ENCODE results near the gene FBXO7.
"Not testable (repeated sequence)": the region's sequence is repeated elsewhere in the genome, so short reads cannot be mapped to it uniquely, and the experiment has no call there.

Gene FBXO7

DNA sequence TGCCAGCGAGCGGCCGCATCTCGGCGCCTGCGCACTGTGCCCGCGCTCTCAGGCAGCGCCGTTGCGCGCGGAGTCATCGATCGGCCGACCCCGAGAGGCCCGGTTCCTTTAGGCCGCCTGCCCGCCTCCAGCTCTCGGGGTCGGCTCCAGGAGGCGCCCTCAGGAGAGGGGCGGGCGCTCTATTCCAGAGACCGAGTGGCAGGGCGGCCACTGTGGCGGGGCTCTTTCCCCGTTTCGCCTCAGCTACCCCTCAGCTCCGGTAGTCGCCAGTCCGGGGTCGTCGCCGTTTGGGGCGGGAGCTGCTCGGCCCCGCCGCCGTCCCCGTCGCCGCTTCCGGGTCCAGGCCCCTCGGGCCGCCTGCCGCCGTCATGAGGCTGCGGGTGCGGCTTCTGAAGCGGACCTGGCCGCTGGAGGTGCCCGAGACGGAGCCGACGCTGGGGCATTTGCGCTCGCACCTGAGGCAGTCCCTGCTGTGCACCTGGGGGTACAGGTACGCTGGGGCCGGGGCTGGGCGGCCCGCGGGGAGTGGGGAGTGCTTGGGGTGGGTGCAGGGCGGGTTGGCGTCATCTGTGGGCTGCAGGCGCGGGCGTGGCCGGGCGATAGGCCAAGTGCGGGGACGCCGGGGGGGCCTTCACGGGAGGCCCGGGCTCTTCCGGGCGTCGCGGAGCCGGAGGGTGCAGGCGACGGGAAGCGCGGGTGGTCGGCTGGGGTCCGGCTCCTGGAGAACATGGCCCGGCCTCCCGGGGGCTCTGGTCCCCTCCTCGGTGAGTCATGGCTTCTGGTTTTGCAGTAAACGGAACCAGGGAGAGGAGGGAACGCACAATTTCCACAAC, at the start of gene FBXO7:
Gene FBXO7, plus strand, starts transcription at position 177 of the 833 bp plus-strand sequence. Its CDS starts 192 bp downstream, at position 369.
- DNase-seq (ENCODE audit: low read depth in 2 of 2), result peak; percentile 71

DNA sequence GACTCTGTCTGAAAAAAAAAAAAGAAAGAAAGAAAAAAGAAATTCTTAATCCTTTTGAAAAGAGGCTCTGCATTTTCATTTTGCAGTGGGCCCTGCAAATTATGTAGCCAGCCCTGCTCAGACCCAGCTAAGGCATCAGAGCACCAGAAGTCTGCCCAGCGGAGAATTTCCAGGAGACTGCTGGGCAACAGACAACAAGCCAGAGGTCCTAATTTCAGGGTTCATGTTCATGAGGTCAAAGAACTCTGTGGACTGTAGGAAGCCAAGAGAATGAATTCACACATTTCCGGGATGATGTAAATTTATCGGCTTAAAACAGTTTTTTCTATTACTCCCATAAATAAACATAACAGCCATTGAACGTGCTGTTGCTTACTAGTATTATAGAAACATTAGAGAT, 47.7 kb upstream of the FBXO7 start:
- DNase-seq (ENCODE audit: low read depth in 2 of 2), result no peak

DNA sequence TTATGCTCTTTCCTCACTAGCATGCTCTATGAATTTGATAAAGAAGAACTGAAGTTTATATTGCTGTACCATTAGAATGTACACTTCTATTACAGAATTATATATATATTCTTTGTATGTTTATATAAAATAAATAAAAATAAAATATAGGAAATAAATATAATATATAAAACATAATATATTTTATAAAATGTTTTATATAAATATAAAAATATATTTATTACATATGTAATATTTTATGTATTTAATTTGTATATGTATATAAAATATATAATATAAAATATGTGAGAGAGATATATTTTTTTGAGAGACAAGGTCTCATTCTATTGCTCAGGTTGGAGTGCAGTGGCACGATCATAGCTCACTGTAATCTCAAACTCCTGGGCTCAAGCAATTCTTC, 44.3 kb upstream of the FBXO7 start:
- no peak for DNase-seq (ENCODE audit: low read depth in 2 of 2)

DNA sequence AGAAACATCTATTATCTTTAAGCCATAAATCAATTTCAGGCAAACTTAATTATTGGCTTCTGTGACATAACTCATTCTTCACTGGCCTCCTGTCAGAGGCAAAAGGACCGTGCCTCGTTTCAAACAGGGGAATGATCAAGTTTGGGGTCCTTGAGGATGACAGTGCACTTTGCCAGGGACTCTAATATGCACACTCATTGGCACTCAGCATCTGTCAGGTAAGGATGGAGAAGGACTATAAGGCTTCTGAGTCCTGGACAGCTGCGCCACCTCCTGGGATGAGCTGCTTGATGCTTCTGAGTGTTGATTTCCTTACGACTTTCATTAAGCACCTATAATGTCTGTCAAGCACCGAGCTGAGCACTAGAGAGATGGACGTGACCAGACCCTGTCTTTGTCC, 30.5 kb upstream of the FBXO7 start:
- no peak for DNase-seq (ENCODE audit: low read depth in 2 of 2)

- DNase-seq (ENCODE audit: low read depth in 2 of 2), result no peak
Observed at GRCh38 chr22:32446321-32446720, 28.3 kb upstream of the FBXO7 start.

GRCh38 chr22:32448980-32449379, 25.6 kb upstream of the FBXO7 start:
- no peak for DNase-seq (ENCODE audit: low read depth in 2 of 2)

- no peak for DNase-seq (ENCODE audit: low read depth in 2 of 2)
Observed at GRCh38 chr22:32457031-32457430, 17.6 kb upstream of the FBXO7 start.

DNA sequence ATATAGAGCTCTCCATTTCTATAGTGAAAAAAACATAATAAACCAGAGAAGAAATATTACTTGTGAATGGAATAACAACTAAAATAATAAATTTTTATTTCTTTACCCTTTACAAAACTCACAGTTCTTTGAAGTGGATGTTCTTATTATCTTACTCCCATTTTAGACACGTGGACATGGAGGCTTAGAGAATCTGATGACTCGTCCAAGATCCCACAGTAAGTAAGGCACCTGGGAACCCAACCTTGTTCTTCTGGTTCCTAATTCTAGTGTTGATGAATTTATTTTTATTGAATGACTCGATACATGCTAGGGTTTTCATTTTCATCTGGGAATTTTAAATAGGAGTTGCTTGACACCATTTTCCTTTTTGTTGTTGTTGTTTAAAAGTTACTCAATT, 12.2 kb upstream of the FBXO7 start:
- no peak for DNase-seq (ENCODE audit: low read depth in 2 of 2)

DNA sequence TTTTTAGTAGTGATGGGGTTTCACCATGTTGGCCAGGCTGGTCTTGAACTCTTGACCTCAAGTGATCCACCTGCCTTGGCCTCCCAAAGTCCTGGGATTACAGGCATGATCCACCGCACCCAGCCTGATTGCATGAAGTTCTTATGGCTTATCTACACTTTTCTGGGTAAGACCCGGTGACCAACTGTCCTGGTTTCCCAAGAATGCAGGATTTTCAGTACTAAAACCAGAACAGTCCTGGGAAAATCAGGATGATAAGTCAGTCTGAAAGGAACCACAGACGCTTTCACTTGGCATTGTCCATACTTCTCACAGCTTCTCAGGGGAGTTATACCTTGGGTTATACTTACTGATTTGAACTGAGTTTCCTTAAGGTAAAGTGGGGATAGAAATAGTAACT, 8.9 kb upstream of the FBXO7 start:
- no peak for DNase-seq (ENCODE audit: low read depth in 2 of 2)

DNA sequence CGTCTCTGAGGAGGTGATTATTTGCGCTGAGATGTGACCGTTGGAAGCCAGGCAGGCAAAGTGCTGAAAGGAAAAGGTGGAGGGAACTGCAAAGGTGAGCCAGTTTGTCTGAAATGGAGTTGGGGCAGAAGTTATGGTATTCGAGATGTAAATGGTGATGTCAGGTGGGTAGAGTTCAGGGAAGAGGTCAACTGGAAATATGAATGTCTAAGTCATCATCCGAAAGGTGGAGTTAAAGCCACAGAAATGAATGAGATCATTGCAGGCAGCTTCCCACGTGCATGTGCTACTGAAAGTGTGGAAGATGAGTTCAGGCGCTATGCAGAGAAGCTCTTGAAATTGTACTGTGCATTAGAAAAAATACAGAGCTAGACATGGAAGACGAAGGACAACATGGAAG, 8.1 kb upstream of the FBXO7 start:
- DNase-seq (ENCODE audit: low read depth in 2 of 2), result no peak

GRCh38 chr22:32469799-32470212, 4.8 kb upstream of the FBXO7 start:
- no peak for DNase-seq (ENCODE audit: low read depth in 2 of 2)

DNA sequence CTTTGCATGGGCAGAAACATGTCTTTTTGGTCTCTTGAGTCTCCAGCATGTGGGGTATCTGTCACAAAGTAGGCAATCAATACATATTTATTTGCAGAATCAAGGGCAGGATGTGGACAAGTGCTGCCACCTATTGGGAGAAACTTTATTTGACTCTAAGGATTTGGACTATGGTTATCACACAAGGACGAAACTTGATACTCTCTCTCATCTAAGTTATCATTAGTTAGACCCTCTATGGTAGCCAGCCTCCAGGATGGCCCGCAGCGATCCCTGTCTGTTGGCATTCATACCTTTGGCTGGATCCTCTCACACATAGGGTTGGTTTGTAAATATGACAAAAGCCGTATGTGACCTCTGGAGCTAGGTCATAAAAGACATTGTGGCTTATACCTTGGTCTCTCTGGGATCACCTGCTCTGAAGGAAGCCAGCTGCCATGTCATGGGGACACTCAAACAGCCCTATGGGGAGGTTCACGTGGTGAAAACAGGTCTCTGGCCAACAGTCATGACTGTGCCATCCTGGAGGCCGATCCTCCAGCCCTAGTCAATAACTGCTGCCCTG, 1.1 kb upstream of the FBXO7 start:
- peak in 1 of 2 donors; percentile 1 for DNase-seq (ENCODE audit: low read depth in 2 of 2)

- peak in 1 of 2 donors; percentile 2 for DNase-seq (ENCODE audit: low read depth in 2 of 2)
Observed at GRCh38 chr22:32475468-32476010, 928 bp downstream of the FBXO7 start.

GRCh38 chr22:32476281-32477195, 1.9 kb downstream of the FBXO7 start:
- DNase-seq (ENCODE audit: low read depth in 2 of 2), result no peak

DNA sequence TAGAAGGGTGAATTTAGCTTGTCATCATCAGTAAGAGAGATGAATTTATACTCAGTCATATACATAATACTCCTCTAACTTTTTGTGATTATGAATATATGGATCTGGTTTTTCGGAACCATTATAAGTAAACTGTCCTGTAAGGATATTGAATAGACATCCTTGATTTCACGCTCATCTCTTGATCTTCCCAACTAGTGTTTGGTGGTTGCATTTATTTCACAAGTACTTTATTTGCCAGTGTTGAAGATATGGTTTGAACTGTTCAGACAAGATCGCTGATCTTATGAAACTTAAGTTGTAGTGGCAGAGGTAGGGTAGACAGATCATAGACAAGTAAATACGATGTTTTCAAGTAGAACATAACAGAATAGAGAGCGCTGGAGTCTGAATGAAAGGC, 3.0 kb downstream of the FBXO7 start:
- no peak for DNase-seq (ENCODE audit: low read depth in 2 of 2)

DNA sequence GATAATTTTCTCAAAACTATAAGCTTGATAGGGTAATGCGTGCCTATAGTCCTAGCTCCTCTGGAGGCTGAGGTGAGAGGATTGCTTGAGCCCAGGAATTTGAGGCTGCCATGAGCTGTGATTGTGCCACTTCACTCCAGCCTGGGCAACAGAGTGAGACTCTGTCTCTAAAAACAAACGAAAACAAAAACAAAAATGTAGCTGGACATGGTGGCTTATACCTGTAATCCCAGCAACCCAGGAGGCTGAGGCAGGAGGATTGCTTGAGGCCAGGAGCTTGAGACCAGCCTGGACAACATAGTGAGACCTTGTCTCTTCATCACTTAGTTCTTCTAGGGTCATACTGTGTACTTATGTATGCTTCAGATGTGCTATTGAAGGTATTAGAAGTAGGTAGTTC, 3.9 kb downstream of the FBXO7 start:
- not testable (repeated sequence) for DNase-seq (ENCODE audit: low read depth in 2 of 2)

DNA sequence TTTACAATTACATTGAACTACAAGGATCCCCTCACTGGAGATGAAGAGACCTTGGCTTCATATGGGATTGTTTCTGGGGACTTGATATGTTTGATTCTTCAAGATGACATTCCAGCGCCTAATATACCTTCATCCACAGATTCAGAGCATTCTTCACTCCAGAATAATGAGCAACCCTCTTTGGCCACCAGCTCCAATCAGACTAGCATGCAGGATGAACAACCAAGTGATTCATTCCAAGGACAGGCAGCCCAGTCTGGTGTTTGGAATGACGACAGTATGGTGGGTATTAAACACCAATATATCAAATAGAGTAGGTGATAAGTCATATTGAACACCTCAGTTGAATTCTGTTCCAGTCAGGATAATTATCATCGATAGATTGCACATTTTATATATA, 4.4 kb downstream of the FBXO7 start:
- no peak for DNase-seq (ENCODE audit: low read depth in 2 of 2)

DNA sequence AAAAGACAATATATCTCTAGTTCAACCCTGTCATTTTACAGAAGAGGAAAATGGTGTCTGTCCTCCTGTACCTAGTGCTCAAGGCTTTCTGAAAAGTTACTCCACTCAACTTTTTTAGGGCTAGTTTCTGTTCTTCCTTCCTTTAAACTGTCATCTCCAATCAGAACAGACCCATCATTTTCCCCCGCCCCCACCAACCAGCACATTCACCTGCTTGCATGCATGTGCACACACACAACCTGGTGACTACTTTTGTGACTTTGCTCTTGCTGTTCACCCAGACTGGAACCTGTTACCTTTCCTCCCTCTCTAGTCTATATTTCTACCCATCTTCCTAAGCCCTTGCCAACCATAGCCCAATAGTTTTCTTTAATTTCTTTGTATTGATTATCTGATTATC, 5.6 kb downstream of the FBXO7 start:
- DNase-seq (ENCODE audit: low read depth in 2 of 2), result no peak

DNA sequence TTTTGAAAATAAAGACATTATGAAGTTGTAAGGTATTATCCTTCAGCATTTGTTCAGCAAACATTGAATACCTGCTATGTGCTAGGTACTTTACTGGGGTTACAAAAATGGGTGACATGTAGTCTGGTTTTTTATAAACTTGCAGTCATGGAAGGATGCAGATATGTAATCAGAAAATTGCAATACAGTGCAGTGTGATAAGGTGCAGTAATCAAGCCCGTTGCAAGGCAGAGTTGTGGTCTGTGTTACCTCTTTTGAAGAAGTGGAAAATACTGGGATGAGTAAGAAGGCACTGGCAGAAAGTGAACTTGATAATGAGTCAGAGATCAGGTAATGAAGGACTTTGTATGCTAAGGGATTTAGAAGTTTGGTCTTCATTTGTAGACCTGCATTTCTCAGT, 8.1 kb downstream of the FBXO7 start:
- no peak for DNase-seq (ENCODE audit: low read depth in 2 of 2)

DNA sequence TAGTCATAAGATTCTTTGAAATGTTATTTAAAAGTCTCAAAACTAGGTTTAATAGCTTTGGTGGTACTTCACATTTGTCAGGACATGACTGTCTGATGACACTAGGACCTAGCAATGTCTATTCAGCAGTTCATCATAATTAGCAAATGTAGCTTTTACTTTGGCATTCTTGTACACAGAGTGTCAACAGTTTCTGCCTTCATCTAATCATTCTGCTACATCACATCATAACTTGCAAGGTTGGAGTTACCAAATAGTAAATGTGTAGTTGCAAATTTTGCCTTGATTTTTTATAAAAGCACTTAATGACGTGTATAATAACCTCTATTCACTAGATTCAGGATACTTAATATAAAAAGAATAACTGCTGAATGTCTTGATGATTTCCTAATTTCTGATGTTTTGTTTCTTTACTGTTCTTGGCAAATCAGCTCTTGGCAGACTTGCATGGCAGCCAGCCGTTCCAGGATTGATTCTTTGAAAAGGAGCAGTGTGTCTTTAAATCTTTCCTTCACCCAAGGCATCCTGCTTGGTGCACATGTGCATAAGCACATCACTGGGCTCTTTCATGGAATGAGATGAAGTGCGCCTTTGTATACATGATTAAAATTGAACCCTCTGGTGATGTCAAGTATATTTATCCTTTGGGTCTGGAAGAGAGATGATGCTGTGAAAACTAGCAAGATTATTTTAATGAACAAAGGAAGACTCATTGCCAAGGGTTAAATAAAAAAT, 12.2 kb downstream of the FBXO7 start:
- DNase-seq (ENCODE audit: low read depth in 2 of 2), result no peak

DNA sequence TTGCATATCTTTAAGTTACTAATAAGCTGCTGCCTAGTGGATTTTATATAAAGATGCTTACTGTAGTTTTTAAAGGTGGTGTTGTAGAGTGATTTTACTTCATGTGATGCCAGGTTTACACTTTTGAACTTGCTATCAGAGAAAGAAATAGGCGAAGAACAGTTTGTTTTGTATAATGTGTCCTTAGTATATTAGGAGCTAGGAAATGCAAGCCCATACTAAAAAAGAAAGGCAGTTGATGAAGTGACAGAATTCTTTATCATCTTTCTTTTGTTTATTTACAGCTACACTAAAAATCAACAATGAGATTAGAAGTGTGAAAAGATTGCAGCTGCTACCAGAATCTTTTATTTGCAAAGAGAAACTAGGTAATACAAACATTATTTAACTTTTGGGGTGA, 12.8 kb downstream of the FBXO7 start:
- no peak for DNase-seq (ENCODE audit: low read depth in 2 of 2)

Data from stimulated activated CD8-positive, alpha-beta memory T cell treated with anti-CD3 and anti-CD28 coated beads, Interleukin-7, amount 100 ng/mL, for 1 hour (primary cell).